GM19099 (cell line): ENCODE measurements around the gene GPBP1L1.

Experiments
- POLR2A ChIP-seq: IDR thresholded peaks from 3 replicates; pipeline ENCODE4 v1.6.1; 2011; ENCODE audit warnings: low read depth; ENCODE audit not compliant: insufficient read length; ENCODE audit errors: extremely low read depth

Gene GPBP1L1

DNA sequence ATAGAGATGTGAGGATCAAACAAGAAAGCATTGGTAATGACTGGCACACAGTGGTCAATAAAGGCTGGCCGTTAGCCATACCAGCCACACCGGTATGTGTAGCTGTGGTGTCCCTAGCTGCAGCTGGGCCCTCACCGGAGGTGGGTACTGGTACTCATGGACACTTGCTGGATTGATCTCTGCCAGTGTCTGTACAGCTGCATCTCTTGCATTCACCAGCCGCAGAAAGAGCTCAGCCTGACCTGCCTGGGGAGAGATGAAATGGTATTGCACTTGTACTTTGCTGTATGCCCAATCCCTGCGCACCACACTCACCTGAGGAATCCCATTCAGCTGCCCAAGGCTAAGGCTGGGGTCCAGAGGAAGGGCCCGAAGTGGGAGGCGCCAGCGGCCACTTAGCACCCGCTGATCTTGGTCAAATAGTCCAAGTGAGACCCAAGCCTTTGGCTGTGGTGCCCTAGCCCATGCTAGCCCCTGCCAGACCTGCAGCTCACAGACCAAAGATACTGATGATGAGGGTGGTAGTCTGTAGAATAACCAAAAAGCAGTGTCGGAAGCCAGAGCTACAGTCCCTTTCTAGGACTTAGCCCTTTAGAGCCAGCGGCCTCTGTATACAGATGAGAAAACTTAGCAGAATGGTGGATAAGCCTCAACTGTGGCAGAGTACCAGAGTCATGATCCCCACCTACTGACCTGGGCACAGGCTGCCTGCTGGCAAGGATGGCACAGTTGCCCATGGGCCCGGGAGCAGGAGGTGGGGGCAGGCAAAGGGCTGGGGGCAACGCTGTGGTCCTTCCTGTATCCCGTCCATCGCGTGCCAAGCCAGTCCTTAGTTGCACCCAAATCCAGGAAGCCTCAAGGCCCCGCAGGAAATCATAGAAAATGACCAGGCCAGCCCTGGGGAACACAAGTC, 65.5 kb downstream of the GPBP1L1 start:
- no peak for TF ChIP-seq POLR2A

DNA sequence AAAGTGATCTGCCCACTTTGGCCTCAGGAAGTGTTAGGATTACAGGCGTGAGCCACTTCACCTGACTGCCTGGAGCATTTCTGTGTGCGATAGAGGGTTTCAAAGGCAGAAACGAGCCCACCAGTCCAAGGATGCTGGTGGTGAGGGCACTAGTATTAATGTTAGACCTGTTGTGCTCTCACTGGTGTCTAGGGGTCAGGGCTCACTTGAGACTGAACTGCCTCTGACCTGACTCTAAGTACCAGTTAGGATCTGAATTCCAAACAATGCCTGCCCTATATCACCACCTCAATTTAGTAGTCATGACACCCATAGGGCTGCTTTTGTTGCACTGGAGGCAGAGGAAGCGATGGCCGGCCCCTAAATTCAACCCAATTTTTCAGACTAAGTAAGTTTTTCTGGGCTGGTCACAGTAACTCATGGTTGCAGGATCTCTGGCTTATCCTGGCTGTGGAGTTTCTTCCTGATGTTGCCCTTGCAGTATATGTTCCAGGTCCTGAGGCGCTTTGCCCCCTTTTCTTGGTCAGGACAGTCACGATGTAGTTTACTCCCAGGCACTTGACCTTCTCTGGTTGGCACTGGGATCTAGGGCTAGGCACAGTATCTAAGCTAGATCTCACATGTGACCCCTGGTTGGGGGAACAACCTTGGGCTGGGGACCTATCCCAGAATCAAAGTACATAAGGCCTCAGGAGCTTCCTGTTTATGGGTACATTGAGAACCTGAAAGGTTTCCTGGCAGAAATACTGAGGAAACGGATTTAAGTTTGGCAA, 67.0 kb downstream of the GPBP1L1 start:
- peak; percentile 14 for TF ChIP-seq POLR2A

DNA sequence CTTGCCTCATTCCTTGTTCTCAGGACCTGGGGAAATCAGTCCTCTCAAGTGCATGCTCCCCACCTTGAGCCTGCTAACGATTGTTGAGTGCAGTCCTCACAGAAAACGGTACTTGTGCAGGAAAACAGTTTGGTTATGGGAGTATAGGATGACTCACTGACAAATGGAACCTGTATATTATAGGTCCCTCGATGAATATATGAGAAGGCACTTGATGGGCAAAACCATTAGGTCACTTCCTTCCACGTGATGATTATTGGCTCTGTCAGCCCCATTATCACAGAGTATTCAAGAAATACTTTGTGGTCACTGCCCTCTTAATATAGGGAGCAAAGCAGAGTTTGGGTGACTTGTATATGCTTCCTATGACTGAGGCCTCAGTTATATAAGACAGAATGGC, 68.7 kb downstream of the GPBP1L1 start:
- TF ChIP-seq POLR2A = no peak

DNA sequence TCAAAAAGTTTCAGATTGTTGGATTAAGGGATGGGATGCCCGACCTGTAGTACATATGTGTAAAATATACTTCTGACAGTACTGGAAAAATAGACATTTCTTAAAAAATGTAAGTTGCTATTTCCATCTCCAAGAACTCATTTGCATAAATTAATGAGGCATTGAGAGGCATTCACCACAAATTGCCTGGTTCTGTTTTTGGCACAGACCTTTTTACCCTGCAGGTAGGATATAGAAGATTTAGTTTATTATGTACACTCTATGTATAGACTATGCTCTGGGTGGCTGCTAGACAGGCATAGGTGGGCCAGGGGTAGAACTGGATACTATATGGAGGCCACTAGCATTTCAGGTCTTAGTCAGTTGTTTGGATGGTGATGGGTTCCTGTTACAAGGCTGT, 70.4 kb downstream of the GPBP1L1 start:
- no peak for TF ChIP-seq POLR2A

DNA sequence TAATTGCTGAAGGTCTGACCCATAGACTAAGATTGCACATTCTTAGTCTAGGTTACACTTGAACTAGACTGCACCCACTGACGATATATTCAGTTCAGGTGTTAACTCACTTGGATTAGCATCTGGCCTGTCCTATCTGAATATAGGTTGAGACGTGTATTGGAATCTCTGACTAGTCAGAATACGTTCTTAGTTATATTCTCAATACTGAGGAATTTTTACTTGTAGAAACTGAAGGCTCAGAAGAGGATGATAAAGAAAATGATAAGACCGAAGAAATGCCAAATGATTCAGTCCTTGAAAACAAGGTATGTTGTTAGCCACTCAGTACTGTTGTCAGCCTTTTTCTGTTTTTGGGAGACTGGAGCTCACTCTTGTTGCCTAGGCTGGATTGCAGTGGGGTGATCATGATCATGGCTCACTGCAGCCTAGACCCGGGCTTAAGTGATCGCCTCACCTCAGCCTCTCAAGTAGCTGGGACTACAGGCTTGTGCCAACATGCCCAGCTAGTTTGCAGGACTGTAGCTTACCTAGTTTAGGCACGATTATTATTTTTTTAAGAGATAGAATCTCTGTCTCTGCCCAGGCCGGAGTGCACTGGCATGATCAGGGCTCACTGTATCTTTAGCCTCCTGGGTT, 73.3 kb downstream of the GPBP1L1 start:
- TF ChIP-seq POLR2A = no peak

DNA sequence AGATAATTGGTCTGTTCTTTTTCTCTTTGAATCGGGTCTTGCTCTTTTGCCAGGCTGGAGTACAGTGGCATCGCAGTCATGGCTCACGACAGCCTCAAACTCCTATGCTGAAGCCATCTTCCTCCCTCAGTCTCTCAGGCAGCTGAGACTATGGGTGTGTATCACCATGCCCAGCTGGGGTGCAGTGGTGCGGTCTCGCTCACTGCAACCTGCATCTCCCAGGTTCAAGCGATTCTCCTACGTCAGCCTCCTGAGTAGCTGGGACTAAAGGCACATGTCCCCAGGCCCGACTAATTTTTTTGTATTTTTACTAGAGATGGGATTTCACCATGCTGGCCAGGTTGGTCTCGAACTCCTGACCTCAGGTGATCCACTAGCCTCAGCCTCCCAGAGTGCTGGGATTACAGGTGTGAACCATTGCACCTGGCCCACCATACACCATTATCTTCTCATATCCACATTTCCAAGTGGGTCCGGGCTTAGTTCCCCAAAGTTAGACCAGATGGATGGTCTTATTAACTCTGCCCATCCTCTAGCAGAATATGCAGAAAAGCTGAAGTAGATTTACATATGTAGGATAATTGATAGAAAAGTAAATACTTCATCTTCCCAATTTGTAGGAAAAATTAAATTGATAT, 75.6 kb downstream of the GPBP1L1 start:
- TF ChIP-seq POLR2A = no peak

DNA sequence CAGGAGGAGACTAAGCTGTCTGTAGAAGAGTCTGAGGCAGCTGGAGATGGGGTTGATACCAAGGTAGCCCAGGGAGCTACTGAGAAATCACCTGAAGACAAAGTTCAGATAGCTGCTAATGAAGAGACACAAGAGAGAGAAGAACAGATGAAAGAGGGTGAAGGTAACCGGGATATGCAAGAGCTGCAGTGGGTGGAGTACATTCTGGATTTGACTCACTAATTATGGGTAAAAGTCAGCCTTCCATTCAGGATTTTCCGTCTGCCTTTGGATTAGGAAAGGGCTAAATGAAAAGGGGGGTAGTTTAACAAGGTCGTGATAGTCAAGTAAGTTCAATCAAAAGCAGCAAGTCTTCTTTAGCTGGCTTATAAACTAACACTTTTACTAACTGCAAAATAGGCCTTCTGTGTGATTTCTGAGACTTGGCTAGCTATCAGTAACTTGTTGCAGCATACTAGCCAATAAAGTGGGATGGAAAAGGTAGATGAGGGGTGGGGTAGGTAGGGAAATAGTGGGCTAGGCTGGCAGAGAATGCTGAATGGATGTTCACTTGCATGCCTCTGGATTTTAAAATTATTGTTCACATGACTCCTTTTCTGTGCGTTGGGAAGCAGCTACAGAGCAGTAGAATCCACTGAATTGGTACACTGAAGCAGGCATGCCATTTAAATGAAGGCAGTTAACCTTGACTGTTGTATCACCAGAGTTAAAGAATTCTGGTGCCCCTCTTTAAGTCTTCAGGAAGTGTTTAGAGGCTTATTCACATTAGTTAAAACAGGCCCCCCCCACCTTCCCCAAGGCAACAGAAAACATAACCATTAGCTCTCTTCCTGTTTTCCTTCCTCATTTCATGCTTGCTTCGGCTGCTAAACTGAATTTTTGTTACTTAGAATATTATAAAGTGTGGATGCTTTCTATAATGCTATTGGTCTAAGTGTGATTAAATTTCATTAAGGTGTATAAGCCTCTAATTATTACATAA, 77.9 kb downstream of the GPBP1L1 start:
- no peak for TF ChIP-seq POLR2A

DNA sequence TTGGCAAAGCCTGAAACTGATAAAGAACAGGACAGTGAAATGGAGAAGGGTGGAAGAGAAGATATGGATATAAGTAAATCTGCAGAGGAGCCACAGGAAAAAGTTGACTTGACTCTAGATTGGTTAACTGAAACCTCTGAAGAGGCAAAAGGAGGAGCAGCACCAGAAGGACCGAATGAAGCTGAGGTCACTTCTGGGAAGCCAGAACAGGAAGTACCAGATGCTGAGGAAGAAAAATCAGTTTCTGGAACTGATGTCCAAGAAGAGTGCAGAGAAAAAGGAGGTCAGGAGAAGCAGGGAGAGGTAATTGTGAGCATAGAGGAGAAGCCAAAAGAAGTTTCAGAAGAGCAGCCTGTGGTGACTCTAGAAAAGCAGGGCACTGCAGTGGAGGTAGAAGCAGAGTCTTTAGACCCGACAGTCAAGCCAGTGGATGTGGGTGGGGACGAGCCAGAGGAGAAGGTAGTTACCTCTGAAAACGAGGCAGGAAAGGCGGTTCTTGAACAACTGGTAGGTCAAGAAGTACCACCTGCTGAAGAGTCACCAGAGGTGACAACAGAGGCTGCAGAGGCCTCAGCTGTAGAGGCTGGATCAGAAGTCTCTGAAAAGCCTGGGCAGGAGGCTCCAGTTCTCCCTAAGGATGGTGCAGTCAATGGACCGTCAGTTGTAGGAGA, 78.8 kb downstream of the GPBP1L1 start:
- no peak for TF ChIP-seq POLR2A

DNA sequence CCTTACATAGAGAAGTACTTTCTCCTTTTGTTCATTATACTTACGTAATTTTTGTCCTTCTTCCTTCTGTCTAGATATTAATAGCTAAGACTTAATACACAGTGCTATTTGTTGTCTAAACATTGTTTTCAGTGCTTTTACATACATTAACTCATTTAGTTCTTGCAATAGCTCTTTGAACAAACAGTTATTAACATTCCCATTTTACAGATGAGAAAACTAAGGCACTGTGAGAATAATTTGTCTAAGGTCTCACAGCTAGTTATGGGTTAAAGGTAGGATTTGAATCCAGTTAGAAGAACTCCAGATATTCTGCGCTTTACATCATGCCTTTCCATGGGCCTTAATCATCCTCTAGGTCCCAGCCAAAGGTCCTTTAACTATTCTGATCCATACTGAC, 82.1 kb downstream of the GPBP1L1 start:
- no peak for TF ChIP-seq POLR2A

DNA sequence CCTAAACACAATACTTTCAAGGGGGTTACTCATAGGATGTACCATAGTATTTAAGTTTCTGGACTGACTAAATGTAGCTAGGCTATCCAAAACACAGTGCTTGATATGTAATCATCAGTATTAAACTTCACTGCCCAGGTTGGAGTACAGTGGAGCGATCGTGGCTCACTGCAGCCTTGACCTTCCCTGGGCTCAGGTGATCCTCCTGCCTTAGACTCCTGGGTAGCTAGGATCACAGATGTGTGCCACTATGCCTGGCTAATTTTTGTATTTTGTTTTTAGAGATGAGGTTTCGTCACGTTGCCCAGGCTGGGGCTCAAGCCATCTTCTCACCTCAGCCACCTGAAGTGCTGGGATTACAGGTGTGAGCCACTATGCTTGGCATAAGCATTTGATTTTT, 91.9 kb downstream of the GPBP1L1 start:
- no peak for TF ChIP-seq POLR2A

DNA sequence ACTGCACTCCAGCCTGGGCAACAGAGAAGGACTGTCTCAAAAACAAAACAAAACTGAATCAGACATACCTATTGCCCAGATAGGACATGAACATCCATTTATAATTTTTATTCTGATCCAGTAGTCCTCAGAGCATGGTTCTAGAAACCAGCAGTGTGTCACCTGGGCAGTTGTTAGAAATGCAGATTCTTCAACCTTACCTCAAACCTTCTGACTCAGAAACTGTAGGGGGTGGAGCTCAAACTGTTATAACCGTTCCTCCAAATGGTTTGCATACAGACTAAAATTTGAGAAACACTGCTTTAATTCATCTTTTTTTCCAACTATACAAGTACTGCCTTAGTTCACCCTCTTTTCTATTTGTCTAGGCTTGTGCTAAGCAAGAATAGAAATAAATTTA, 96.5 kb downstream of the GPBP1L1 start:
- TF ChIP-seq POLR2A = no peak

DNA sequence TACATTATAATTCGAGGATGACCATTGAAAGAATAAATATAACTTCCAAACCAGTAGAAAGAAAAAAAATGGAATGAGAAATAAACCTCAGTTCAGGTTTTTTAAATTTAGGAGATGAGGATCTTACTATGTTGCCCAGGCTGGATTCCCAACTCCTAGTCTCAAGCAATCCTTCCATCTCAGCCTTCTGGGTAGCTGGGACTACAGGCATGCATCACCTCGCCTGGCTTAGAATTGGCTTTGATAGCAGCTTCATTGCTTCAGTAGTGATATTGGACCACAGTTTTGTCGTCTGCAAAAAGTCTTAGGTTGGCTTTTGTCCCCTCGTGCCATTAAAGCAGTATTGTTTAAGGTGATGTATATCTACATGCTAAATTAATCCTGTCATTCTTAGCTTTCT, 99.6 kb downstream of the GPBP1L1 start:
- no peak for TF ChIP-seq POLR2A

DNA sequence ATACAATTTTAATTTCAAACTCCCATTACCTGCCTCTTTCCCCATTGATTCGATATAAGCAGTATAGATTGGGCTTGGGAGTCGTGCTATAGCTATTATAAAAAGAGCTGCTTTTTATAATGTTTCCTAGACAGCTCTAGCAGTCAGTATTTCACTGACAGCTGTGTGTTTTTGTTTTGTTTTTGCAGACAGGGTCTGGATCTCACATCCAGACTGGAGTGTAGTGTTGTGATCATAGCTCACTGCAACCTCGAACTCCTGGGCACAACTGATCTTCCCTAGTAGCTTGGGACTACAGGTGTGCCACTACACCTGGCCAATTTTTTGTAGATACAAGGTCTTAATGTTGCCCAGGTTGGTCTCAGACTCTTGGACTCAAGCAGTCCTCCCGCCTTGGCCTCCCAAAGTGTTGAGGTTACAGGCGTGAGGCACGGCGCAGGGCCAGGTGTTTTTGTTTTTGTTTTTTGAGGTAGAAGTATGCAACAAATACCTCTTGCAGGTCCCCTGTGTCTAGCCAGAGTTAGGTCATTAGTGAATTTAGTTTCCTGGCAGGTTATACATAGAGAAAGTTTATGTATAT, 100.7 kb downstream of the GPBP1L1 start:
- TF ChIP-seq POLR2A = no peak
